Measurements from ENCODE around the gene VCPKMT.

The VCPKMT gene

GRCh38 chr14:50116181-50116956, at the start of gene VCPKMT:
Gene VCPKMT, minus strand, starts transcription at chr14:50116572. Its CDS starts 20 bp downstream, at chr14:50116552.
- no peak for TF ChIP-seq CTCF (IDR thresholded peaks at IDR 0.05; ENCODE audit: insufficient read depth, low read depth, low read length, missing control alignments)
- DNase-seq (ENCODE audit: low read depth): peak; percentile 92
- H3K4me3 ChIP-seq (ENCODE audit: low read length): peak within 1 kb of the TSS; percentile 90

DNA sequence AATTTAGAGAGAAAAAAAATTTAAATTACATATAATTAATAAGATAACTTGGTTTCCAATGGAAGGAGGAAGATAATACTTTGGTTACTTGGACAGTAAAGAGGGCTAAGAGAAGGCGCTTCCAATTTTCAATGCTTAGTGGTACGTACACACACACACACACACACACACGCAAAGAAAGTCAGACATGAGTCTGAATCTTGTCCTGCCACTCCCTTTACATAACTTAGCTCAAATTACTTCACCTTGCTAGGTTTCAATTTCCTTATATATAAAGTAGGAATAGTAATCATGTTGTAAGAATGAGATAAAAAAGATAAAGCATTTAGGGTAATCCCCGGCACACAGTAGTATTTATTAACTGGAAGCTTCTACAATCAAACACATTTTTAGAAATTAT, 39.7 kb upstream of the VCPKMT start:
- H3K4me3 ChIP-seq (ENCODE audit: low read length): no peak overlapping the region
- DNase-seq (ENCODE audit: low read depth): peak; percentile 24
- no peak for TF ChIP-seq CTCF (IDR thresholded peaks at IDR 0.05; ENCODE audit: insufficient read depth, low read depth, low read length, missing control alignments)

DNA sequence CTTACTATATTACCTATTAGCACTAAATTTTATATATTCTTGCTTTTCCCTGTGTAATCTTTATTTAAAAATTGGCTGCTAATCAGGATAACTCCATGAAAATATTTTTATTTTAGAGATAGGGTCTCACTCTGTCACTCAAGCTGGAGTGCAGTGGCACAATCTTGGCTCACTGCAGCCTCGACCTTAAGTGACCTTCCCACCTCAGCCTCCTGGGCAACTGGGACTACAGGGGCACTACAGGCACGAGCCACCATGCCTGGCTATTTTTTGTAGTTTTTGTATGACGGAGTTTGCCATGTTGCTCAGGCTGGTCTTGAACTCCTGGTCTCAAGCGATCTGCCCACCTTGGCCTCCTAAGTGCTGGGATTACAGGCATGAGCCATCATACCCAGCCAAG, 32.4 kb upstream of the VCPKMT start:
- H3K4me3 ChIP-seq (ENCODE audit: low read length): no peak overlapping the region
- DNase-seq (ENCODE audit: low read depth): no peak
- no peak for TF ChIP-seq CTCF (IDR thresholded peaks at IDR 0.05; ENCODE audit: insufficient read depth, low read depth, low read length, missing control alignments)

DNA sequence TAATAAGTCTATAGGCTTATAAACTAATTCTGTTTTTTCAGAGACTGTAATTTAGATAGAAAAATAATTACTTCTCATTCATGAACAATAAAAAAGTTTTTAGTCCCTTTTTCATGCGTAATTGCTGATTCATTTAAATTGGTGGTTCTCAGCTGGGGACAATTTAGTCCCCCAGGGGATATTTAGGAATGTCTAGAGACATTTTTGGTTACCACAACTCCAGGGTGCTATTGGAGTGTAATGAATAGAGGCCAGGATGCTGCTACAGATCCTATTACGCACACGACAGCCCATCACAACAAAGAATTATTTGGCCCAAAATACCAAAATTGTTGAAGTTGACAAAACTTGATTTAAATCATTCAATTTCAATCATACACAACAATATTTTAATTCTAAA, 22.8 kb upstream of the VCPKMT start:
- no peak overlapping the region for H3K4me3 ChIP-seq (ENCODE audit: low read length)
- DNase-seq (ENCODE audit: low read depth): no peak
- no peak for TF ChIP-seq CTCF (IDR thresholded peaks at IDR 0.05; ENCODE audit: insufficient read depth, low read depth, low read length, missing control alignments)

DNA sequence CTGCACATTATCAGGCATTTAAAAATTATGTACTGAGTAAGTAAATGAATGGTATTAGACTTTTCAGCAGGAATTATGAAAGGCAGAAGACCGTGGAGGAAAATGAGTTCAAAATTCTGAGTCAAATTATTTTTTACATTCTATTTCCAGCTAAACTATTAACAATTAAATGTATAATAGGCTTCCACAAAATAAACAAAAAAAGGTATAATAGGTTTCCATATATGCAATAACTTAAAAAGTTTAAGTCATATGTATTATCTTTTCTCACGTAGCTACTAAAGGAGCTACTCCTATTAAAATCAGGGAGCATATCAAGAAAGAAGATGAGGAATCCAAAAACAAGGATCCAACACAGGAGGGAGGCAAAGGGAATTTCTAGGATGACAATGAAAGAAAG, 11.4 kb upstream of the VCPKMT start:
- DNase-seq (ENCODE audit: low read depth): no peak
- TF ChIP-seq CTCF (IDR thresholded peaks at IDR 0.05; ENCODE audit: insufficient read depth, low read depth, low read length, missing control alignments): no peak
- no peak overlapping the region for H3K4me3 ChIP-seq (ENCODE audit: low read length)

DNA sequence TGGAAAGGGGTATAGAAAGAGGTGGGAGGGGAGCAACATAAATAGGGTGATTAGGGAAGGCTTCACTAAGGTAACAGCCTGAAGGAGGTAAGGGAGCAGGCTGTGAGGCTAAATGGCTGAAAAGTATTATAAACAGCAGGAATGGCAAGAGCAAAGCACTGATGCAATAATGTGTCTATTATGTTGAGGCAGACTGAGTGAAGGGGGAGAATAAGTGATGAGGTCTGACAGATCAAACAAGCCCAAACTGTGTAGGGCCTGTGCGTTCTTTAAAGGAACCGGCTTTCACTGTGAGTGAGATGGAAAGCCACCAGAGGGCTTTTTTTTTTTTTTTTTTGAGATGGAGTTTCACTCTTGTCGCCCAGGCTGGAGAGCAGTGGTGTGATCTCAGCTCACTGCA, 6.7 kb upstream of the VCPKMT start:
- TF ChIP-seq CTCF (IDR thresholded peaks at IDR 0.05; ENCODE audit: insufficient read depth, low read depth, low read length, missing control alignments): no peak
- no peak for DNase-seq (ENCODE audit: low read depth)
- no peak overlapping the region for H3K4me3 ChIP-seq (ENCODE audit: low read length)

DNA sequence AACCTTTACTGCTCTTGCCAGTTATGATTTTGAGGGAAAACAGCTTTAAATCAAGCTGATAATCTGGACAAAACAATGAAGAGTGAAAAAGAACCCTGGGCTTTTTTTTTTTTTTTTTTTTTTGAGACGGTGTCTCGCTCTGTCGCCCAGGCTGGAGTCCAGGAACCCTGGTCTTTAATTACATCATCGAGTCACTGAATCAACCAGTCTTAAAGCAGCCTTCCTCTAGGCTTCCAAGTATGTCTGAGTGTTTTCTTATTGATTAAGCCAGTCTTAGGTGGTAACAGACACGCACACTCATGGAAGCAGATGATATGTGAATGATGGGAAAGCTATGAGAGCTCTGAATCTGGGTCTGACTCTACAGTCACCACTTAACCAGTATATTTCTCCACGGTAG, 5.9 kb upstream of the VCPKMT start:
- TF ChIP-seq CTCF (IDR thresholded peaks at IDR 0.05; ENCODE audit: insufficient read depth, low read depth, low read length, missing control alignments): no peak
- H3K4me3 ChIP-seq (ENCODE audit: low read length): no peak overlapping the region
- DNase-seq (ENCODE audit: low read depth): no peak

Data from epithelial cell of esophagus (primary cell).